ENCODE results near the gene ACP4.
"Not testable (repeated sequence)": the region's sequence is repeated elsewhere in the genome, so short reads cannot be mapped to it uniquely, and the experiment has no call there.

Gene ACP4

GRCh38 chr19:50777261-50777660 lies 13.0 kb upstream of the ACP4 start:
- no peak for DNase-seq

DNA sequence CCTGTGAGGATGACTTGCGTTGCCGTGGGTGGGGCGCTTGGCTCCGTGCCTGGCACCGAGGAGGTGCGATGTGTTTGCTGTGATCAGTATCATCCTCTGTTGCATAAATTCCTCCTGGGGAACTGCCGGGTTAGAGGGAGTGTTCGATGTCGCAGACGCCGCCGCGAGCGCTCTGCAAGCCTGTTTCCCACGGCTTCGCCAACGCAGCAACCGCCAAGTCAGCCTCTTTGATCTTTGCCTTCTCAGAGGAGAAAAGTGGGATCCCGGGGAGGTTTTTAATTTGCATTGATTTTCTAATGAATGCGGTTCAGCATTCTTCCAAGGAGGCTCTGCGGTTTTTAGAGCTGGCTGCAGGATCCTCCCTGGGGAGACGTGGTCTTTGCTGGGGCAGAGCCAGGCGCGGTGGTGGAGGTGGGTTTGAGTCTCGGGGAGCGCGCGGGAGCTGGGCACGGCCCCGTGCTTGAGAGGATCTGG lies 12.3 kb upstream of the ACP4 start:
- DNase-seq = no peak

DNA sequence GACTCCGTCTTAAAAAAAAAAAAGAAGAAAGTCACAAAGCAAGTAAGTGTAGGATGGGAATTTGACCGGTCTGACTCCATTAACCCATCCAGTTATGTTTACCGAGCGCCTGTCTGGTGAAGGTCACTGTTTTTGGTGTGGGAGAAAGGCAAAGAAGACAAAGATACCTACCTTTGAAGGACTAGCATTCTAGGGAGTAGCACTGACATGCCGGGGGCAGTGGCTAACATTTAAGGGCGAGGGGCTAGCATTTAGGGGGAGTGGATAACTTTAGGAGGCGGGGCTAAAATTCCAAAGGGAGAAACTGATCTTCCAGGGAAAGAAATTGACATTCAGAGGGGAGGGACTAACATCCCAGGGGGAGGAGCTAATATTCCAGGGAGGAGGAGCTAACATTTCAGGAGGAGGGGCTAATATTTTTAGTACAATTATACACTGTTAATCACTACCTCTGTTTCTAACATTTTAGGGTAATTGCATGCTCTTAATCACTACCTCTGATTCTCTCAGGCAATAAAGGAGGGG lies 11.2 kb upstream of the ACP4 start:
- DNase-seq = no peak

- no peak for DNase-seq
Observed at GRCh38 chr19:50779504-50780457, 10.4 kb upstream of the ACP4 start.

DNA sequence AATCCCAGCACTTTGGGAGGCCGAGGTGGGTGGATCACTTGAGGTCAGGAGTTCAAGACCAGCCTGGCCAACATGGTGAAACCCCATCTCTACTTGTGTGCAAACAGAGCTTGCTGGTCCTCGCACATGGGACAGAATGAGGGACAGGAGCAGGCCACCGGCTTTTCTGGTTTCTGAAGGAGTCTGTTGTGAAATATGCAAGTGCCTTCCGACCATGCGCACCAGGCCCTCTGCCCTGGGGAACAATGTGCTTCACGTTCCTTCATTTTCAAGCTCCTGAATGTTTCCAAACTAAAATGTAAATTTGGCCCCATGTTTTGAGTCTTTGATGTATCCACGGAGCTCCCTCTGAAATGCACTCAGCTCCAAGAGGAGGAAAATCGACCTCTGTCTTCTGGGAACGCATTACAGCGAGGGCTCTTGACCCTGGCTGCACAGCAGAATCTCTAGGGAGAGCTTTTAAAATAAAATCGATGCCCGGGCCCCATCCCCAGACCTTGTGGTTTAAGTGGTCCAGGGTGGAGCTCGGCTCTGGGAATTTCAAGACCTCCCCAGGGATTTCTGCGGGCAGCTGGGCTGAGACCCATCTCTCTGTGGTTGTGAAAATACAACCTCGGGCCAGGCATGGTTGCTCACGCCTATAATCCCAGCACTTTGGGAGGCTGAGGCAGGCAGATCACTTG lies 9.3 kb upstream of the ACP4 start:
- DNase-seq = no peak

DNA sequence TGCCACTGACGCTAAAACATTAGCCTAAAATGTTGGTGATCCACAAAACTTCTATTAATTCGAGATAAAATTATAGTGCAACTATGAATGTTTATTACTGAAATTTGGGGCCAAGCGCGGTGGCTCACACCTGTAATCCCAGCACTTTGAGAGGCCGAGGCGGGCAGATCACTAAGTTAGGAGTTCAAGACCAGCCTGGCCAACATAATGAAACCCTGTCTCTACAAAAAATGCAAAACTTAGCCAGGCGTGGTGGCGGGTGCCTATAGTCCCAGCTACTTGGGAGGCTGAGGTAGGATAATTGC lies 6.4 kb upstream of the ACP4 start:
- not testable (repeated sequence) for DNase-seq

GRCh38 chr19:50784710-50785109 lies 5.5 kb upstream of the ACP4 start:
- DNase-seq = no peak

- no peak for DNase-seq
Observed at GRCh38 chr19:50785329-50785728, 4.9 kb upstream of the ACP4 start.

DNA sequence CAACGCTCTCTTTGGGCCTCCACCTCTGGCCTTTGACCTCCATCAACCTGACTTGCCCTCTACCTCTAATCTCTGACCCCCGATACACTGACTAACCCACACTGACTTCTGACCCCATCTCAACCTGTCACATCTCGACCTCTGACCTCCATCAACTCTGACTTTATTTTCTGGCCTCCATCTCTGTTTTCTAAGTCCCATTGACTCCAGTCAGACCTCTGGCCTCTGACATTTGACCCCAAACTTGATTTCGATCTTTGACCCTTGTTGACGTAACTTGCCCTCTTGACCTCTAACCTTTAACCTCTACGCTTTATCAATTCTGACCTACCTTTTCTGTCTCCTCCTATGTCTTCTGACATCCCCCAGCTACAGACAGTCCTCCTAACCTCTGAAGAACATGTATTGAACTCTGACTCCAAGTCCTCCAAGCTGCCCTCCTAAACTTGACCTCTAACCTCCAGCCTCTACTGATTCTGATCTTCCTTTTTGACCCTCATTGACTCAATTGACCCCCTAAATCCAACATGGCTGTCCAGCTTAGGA lies 780 bp downstream of the ACP4 start:
- DNase-seq = no peak

- DNase-seq = no peak
Observed at GRCh38 chr19:50791594-50792271, 1.5 kb downstream of the ACP4 start.

DNA sequence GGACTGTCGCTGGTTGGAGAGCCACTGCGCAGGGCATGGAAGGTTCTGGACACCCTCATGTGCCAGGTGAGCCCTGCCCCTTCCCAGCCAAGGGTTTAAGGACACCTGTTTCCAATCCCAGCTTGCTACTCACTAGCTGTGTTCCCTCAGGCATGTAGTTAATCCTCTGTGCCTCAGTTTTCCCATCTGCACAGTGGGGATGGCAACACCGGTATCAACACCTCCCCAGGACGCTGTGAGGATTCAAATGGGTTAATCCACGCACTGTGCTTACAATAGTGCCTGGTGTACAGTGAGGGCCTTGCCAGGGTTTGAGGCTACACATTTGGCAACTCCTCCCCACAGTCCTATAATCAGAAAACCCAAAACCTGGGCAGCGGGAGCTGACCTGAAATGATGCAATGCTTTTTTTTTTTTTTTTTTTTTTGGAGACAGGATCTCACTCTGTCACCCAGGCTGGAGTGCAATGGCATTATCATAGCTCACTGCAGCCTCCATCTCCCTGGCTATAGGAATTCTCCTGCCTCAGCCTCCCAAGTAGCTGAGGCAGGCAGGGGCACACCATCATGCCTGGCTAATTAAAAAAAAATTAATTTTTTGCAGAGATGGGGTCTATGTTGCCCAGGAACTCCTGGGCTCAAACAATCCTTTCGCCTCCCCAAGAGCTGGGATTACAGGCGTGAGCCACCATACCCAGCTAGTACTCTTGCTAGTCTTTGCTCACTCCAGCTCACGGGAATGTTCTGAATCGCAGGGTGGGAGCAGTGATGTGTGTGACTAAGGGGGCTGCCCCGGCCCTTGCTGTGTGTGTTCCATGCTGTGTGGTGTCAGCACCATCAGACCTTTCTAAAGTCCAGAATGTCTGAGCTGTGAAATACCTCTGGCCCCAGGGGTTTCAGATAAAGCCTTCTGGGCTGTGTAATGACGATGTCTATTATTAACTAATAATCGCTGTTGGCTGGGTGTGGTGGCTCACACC lies 2.3 kb downstream of the ACP4 start:
- no peak for DNase-seq

GRCh38 chr19:50793558-50794065 lies 3.4 kb downstream of the ACP4 start:
- no peak for DNase-seq

GRCh38 chr19:50794074-50794875 lies 4.1 kb downstream of the ACP4 start:
- DNase-seq = no peak

DNA sequence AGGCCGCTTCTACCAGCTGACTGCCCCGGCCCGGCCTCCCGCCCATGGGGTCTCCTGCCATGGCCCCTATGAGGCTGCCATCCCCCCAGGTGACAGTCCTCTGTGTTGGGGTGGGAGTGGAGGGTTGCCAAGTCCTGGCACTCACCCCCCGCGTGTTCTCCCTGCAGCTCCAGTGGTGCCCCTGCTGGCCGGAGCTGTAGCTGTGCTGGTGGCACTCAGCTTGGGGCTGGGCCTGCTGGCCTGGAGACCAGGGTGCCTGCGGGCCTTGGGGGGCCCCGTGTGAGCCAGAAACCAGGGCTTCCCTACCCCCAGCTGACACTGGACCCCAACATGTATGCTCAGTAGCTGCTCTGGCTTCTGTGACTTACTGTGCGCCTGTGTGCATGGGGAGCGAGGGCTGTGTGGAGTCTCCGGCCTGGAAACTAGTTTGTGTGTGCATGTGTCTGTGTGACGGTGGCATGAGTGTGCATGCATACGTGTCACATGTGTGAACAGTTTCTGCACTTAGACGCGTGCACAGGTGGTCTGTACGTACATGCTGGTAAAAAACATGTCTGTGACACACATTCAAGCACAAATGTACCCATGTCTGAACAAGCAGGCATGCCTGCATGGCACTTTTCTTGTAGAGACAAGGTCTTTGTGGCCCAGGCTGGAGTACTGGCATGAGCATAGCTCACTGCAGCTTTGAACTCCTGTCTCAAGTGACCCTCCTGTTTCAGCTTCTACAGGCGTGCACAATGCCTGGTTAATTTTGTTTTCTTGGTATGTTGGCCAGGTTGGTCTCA lies 4.9 kb downstream of the ACP4 start:
- DNase-seq = no peak

DNA sequence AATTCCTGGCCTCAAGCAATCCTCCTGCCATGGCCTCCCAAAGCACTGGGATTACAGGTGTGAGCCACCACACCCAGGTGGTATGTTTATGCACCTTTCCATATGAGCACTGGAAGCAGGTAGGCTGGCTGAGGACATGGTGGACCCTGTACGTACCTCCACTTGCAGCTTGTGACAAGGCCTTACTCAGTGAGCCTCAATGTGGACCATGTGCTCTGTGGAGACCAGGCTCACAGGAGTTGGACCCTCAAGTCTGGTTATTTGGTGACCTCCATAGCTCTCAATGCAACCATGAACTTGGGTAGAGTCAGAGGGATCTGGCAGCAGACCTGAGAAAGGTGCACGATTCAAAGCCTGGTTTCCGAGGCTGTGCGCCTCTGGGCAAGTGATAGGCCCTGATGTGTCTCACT lies 5.5 kb downstream of the ACP4 start:
- DNase-seq = no peak

- DNase-seq = no peak
Observed at GRCh38 chr19:50796128-50796633, 6.0 kb downstream of the ACP4 start.

DNA sequence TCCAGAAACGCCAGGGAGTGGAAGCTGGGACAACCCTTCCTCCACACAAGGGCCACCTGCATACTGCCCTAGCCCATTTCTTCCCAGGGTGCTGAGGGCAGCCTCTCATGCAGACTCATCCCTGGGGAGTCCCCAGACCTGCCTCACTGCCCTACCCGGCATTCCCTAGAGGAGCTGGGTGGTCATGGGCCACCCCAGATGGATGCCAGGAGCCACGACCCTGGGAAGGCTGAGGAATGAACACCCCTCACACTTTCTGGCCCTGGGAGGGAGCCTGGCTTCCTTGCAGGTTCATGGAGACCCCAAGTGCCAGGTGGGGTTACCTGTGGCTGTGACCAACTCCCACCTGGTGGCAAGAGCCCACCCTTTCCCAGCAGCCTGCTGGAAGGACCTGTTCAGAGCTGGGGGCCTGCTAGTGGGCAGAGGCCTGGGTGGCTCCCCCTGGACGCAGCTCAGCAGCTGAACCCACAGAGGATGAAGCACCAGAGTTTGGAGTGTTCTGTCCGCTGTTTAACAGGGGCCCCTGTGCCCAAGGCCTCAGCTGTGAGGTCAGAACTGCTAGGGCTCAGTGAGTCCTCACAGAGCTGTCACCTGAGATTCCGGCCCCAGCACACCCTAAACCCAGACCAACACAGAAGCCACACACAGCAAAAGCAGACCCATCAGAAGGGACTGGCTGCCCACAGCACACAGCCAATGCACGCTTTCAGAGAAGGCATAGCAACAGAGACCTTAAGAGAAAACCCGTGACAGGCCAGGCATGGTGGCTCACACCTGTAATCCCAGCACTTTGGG lies 6.6 kb downstream of the ACP4 start:
- DNase-seq = no peak

- DNase-seq = no peak
Observed at GRCh38 chr19:50797429-50797780, 7.2 kb downstream of the ACP4 start.

Measured in T-helper 1 cell (primary cell).